ENCODE data around the gene STPG2. TPM values are rescaled to one million over a fixed set of nuclear protein-coding genes. Genes with fewer than 3 reads are reported as not detected.

STPG2 gene
- total and polyA plus RNA-seq, 2 of the 8 experiments (the other 6 are each of a cell fraction or from before 2014, with no cell fraction given) = 0.03 TPM; not detected in 1

DNA sequence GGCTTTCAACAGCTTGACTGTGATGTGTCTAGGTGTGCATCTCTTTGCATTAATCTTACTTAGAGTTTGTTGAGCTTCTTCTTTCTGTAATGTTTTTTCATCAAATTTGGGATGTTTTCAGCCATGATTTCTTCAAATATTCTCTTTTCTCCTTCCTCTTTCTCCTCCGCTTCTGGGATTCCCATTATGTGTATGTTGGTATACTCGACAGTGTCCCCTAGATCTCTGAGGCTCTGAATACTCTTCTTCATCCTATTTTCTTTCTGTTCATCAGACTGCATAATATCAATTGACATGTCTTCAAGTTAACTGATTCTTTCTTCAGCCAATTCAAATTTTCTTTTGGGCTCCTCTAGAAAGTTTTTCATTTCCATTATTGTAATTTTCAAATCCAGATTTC is 25.9 kb downstream of the STPG2 start:
- H2BK20ac ChIP-seq (ENCODE audit: low read length) = no peak overlapping the region
- FAIRE-seq (no peak), DNase-seq (ENCODE audit: low read depth in 1 of 2, low spot score in 2 of 2) (no peak)
- peaks cover 0 to 3% (median 0%) of the 10 kb centered on the region in 4 experiments; a peak in 1 of 7 replicates for H3K4me1 ChIP-seq (replicated peaks in 1 of 4; ENCODE audit: control insufficient read depth in 3 of 4, insufficient read depth in 4 of 4, low read length in 3 of 4)
- no peak overlapping the region for H4K5ac ChIP-seq (ENCODE audit: insufficient read length, low read depth, low read length)
- no peak overlapping the region for H2AFZ ChIP-seq (ENCODE audit: low read length)
- H3K79me1 ChIP-seq (ENCODE audit: low read depth, low read length) = no peaks in the 10 kb centered on the region
- WGBS, 2 experiments (ENCODE audit: extremely low coverage in 1 of 2, insufficient coverage in 1 of 2, insufficient read length in 1 of 2, insufficient replicate concordance in 2 of 2, low coverage in 1 of 2, low lambda C conversion rate in 2 of 2, missing lambda C conversion rate in 1 of 2) = 100% methylated on average over 2 of the region's 2 CpGs; no CpG with 5 or more reads in 1 of the 2 experiments
- ChIA-PET POLR2A (ENCODE audit: partially characterized antibody) (no interaction called here), CTCF (ENCODE audit: partially characterized antibody) (interaction anchor here (4.2 kb wide), 1 partner anchor 25 kb away, joined by 14 read pairs; the partner anchor contains the start of gene STPG2)
- no peaks in the 10 kb centered on the region for H3K23me2 ChIP-seq (ENCODE audit: low read depth, low read length)
- no peak overlapping the region for H2BK5ac ChIP-seq (ENCODE audit: low read depth, low read length)
- no peaks in the 10 kb centered on the region for H3K27me3 ChIP-seq (replicated peaks in 1 of 4; ENCODE audit: control insufficient read depth in 3 of 4, extremely low read depth in 1 of 4, insufficient read depth in 3 of 4, low read length in 3 of 4)
- H3K36me3 ChIP-seq (ENCODE audit: control insufficient read depth in 2 of 4, insufficient read depth in 4 of 4, low read length in 3 of 4) = no peaks in the 10 kb centered on the region
- no peak overlapping the region for H2AK5ac ChIP-seq (ENCODE audit: low read depth, low read length)
- no peak overlapping the region for H3K27ac ChIP-seq (ENCODE audit: low read depth, low read length)
- no peaks in the 10 kb centered on the region for H3K79me2 ChIP-seq (ENCODE audit: control insufficient read depth in 1 of 2, insufficient read depth in 2 of 2, low read length in 2 of 2)
- TF ChIP-seq TCF12 (IDR thresholded peaks at IDR 0.05; ENCODE audit: low read depth, low read length) (no peak), CHD1 (IDR thresholded peaks at IDR 0.05; ENCODE audit: low read depth, low read length) (no peak), POU5F1 (IDR thresholded peaks at IDR 0.05; ENCODE audit: low read depth, low read length) (no peak), EGR1 (IDR thresholded peaks at IDR 0.05; ENCODE audit: borderline replicate concordance, low read depth, low read length) (no peak), GTF2F1 (IDR thresholded peaks at IDR 0.05; ENCODE audit: borderline replicate concordance, low read depth, low read length) (no peak), YY1 (IDR thresholded peaks at IDR 0.05; ENCODE audit: low read depth, low read length) (no peak), RXRA (IDR thresholded peaks at IDR 0.05; ENCODE audit: insufficient read depth, low read depth, low read length) (no peak), SP2 (IDR thresholded peaks at IDR 0.05; ENCODE audit: low read length) (no peak)
- no peak overlapping the region for H3K56ac ChIP-seq (replicated peaks; ENCODE audit: insufficient read length, low read depth, low read length)
- no peak overlapping the region for H3K9ac ChIP-seq (replicated peaks in 1 of 4; ENCODE audit: extremely low read depth in 1 of 4, low read depth in 3 of 4, low read length in 3 of 4)
- no peak overlapping the region for H3K18ac ChIP-seq (ENCODE audit: extremely low read depth, low read length)
- H3K4ac ChIP-seq (replicated peaks; ENCODE audit: insufficient read length, low read depth, low read length) = no peak overlapping the region
- no peak overlapping the region for H3K4me3 ChIP-seq (ENCODE audit: extremely low read depth in 1 of 4, insufficient read depth in 2 of 4, low read depth in 3 of 4, low read length in 4 of 4)
- no peaks in the 10 kb centered on the region for H3K9me3 ChIP-seq (ENCODE audit: insufficient read depth in 2 of 2, low read depth in 1 of 2, low read length in 1 of 2)
- no peak overlapping the region for H2BK15ac ChIP-seq (ENCODE audit: low read length)
- no peak overlapping the region for H4K8ac ChIP-seq (ENCODE audit: extremely low read depth, insufficient read depth, low read length)
- H3K14ac ChIP-seq (ENCODE audit: insufficient read length) = no peak overlapping the region
- H4K91ac ChIP-seq (replicated peaks; ENCODE audit: insufficient read length, low read length) = no peak overlapping the region
- H3K23ac ChIP-seq (ENCODE audit: insufficient read length) = no peak overlapping the region
- no peak overlapping the region for H2BK120ac ChIP-seq (replicated peaks; ENCODE audit: low read depth, low read length)
- H4K20me1 ChIP-seq (replicated peaks in 1 of 2; ENCODE audit: control insufficient read depth in 1 of 2, insufficient read depth in 2 of 2, low read length in 2 of 2) = no peaks in the 10 kb centered on the region
- H3K4me2 ChIP-seq (ENCODE audit: insufficient read depth in 1 of 2, low read depth in 2 of 2, low read length in 2 of 2) = no peak overlapping the region
- no peak overlapping the region for H2BK12ac ChIP-seq (ENCODE audit: low read depth, low read length)

All from H1 (cell line).